GM23338 (cell line): ENCODE data around the gene AGPAT4. TPM values are rescaled to one million over a fixed set of nuclear protein-coding genes. Genes with fewer than 3 reads are reported as not detected.

Experiments
- CTCF ChIP-seq, 2 experiments: fragments of 200-600 bp in 1 of 2; sonication (generic) in 1 of 2; conservative IDR thresholded peaks; 2 replicates each; pipeline versions ENCODE4 v1.5.1 to v1.6.1; 2016 to 2017; ENCODE audit warnings: antibody characterized with exemption in 2 of 2, low read depth in 2 of 2, mild to moderate bottlenecking in 2 of 2, moderate library complexity in 1 of 2
- ETS1 ChIP-seq: IDR thresholded peaks from 2 replicates; pipeline ENCODE4 v1.6.1; 2016; ENCODE audit warnings: antibody characterized with exemption
- REST ChIP-seq: IDR thresholded peaks from one replicate; pipeline ENCODE4 v1.6.1; 2018; ENCODE audit warnings: antibody characterized with exemption; ENCODE audit not compliant: unreplicated experiment
- STAT1 ChIP-seq: IDR thresholded peaks from one replicate; pipeline ENCODE4 v1.6.1; 2016; ENCODE audit warnings: antibody characterized with exemption; ENCODE audit not compliant: unreplicated experiment
- ZNF331 ChIP-seq: fragments of 250-450 bp; sonication (Bioruptor Pico); IDR thresholded peaks from 2 replicates; pipeline ENCODE4 v1.5.0; 2020; ENCODE audit warnings: low read depth, mild to moderate bottlenecking, moderate library complexity
- ZNF462 ChIP-seq: fragments of 250-450 bp; sonication (Bioruptor Pico); IDR thresholded peaks from 2 replicates; pipeline ENCODE4 v1.5.0; 2020; ENCODE audit warnings: mild to moderate bottlenecking, moderate library complexity
- polyA plus RNA-seq: library from polyadenylated mRNA; unstranded; fragments of >200 nt; fragmentation: Nextera tagmentation; extraction: Ambion mirVana; gene quantifications from 2 replicates; pipeline ENCODE4 v1.2.1, GENCODE V29; 2016
- total RNA-seq: library from RNA; depleted of rRNA; stranded (reverse); fragments of >200 nt; shearing (Covaris generic); gene quantifications from 2 replicates; pipeline ENCODE4 v1.2.3, GENCODE V29; 2014

AGPAT4 gene
- total and polyA plus RNA-seq, 2 experiments from 2014 or later: 8.9 to 19.3 TPM

- no peak for TF ChIP-seq ZNF462
- no peak for TF ChIP-seq ETS1
- TF ChIP-seq REST: no peak
- TF ChIP-seq ZNF331 (CRISPR knock-in tag): no peak
- no peak for TF ChIP-seq STAT1
- no peak for TF ChIP-seq CTCF (conservative IDR thresholded peaks at IDR 0.05; ENCODE audit: low read depth in 2 of 2)
These were observed 102.7 kb downstream of the AGPAT4 start (continued) for GRCh38 chr6:161171207-161171606.
